ENCODE results near the gene ZDHHC24.

The ZDHHC24 gene

DNA sequence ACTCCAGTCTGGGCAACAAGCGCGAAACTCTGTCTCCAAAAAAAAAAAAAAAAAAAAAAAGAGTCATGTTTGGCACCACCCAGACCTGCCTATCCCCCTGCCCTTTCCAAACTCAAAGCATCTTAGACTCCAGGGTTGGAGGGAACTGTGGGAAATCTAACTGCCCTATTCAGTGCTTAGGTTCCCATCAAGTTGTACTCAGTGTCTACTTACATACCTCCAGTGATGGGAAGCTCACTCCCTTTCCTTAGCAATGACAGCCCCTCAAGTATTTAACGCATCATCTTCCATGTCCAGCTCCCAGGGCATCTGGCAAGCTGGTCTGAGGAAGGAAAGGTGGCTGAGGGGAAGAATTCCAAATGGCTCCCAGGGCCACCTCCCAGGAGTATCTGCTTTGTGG lies 3.8 kb upstream of the ZDHHC24 start:
- TF ChIP-seq CTCF (IDR thresholded peaks at IDR 0.05), result no peak
- Mint-ChIP-seq H3K36me3 (ENCODE audit: low read depth) (peaks cover 25% of the 10 kb centered on the region), H3K4me1 (peaks cover 50% of the 10 kb centered on the region), H3K27me3 (ENCODE audit: low read depth, poor library complexity) (no peaks in the 10 kb centered on the region), H3K9me3 (no peaks in the 10 kb centered on the region), H3K27ac (no peak overlapping the region), H3K4me3 (no peak overlapping the region)
- no peak for DNase-seq

- Mint-ChIP-seq H3K27ac (peak overlapping the region; percentile 84), H3K27me3 (ENCODE audit: low read depth, poor library complexity) (no peaks in the 10 kb centered on the region), H3K4me3 (peak overlapping the region; percentile 71), H3K36me3 (ENCODE audit: low read depth) (peaks cover 21% of the 10 kb centered on the region), H3K9me3 (no peaks in the 10 kb centered on the region), H3K4me1 (peaks cover 57% of the 10 kb centered on the region)
- no peak for TF ChIP-seq CTCF (IDR thresholded peaks at IDR 0.05)
- no peak for DNase-seq
Measured at GRCh38 chr11:66548774-66549630, 3.2 kb upstream of the ZDHHC24 start.

GRCh38 chr11:66548041-66548440 lies 2.2 kb upstream of the ZDHHC24 start:
- no peaks in the 10 kb centered on the region for H3K9me3 Mint-ChIP-seq
- DNase-seq, result no peak
- peak overlapping the region; percentile 84 for H3K27ac Mint-ChIP-seq
- peak overlapping the region; percentile 71 for H3K4me3 Mint-ChIP-seq
- H3K36me3 Mint-ChIP-seq (ENCODE audit: low read depth), result peaks cover 21% of the 10 kb centered on the region
- H3K4me1 Mint-ChIP-seq, result peaks cover 66% of the 10 kb centered on the region
- H3K27me3 Mint-ChIP-seq (ENCODE audit: low read depth, poor library complexity), result no peaks in the 10 kb centered on the region
- no peak for TF ChIP-seq CTCF (IDR thresholded peaks at IDR 0.05)

GRCh38 chr11:66547662-66548009 lies 1.8 kb upstream of the ZDHHC24 start:
- H3K4me3 Mint-ChIP-seq, result peak overlapping the region; percentile 71
- no peaks in the 10 kb centered on the region for H3K9me3 Mint-ChIP-seq
- peak overlapping the region; percentile 42 for H3K27ac Mint-ChIP-seq
- H3K4me1 Mint-ChIP-seq, result peaks cover 70% of the 10 kb centered on the region
- TF ChIP-seq CTCF (IDR thresholded peaks at IDR 0.05), result no peak
- peak; percentile 62 for DNase-seq
- H3K36me3 Mint-ChIP-seq (ENCODE audit: low read depth), result peaks cover 18% of the 10 kb centered on the region
- no peaks in the 10 kb centered on the region for H3K27me3 Mint-ChIP-seq (ENCODE audit: low read depth, poor library complexity)

- TF ChIP-seq CTCF (IDR thresholded peaks at IDR 0.05), result no peak
- Mint-ChIP-seq H3K27ac (peak overlapping the region; percentile 57), H3K4me3 (peak overlapping the region; percentile 71), H3K9me3 (no peaks in the 10 kb centered on the region), H3K27me3 (ENCODE audit: low read depth, poor library complexity) (no peaks in the 10 kb centered on the region), H3K4me1 (peaks cover 75% of the 10 kb centered on the region), H3K36me3 (ENCODE audit: low read depth) (peaks cover 16% of the 10 kb centered on the region)
- peak; percentile 41 for DNase-seq
Measured at GRCh38 chr11:66546966-66547661, 1.3 kb upstream of the ZDHHC24 start.

Data from nephron progenitor cell (in vitro differentiated cells).